Measurements from ENCODE around the gene USP3. TPM values are rescaled to one million over a fixed set of nuclear protein-coding genes. Genes with fewer than 3 reads are reported as not detected.

Gene USP3
- total RNA-seq, 1 donor from 2014 or later: 17.2 TPM

- no peak for TF ChIP-seq CTCF (IDR thresholded peaks at IDR 0.05; ENCODE audit: borderline replicate concordance)
- Histone ChIP-seq H3K9me3 (replicated peaks) (no peaks in the 10 kb centered on the region), H3K4me3 (no peak overlapping the region), H3K36me3 (no peaks in the 10 kb centered on the region), H3K27me3 (ENCODE audit: low read depth) (no peaks in the 10 kb centered on the region), H3K27ac (replicated peaks) (no peak overlapping the region), H3K4me1 (peaks cover 37% of the 10 kb centered on the region)
- DNase-seq: no peak
- intact Hi-C loops (cut with micrococcal nuclease): loop anchor here (10.0 kb wide), 1 partner anchor 55 kb away; no protein-coding TSS in a partner anchor
These were observed 4.8 kb upstream of the USP3 start for GRCh38 chr15:63499611-63500010.

GRCh38 chr15:63500265-63501250 lies 3.8 kb upstream of the USP3 start:
- intact Hi-C loops (cut with micrococcal nuclease): loop anchor here (10.0 kb wide), 1 partner anchor 54 kb away; no protein-coding TSS in a partner anchor
- no peaks in the 10 kb centered on the region for H3K9me3 ChIP-seq (replicated peaks)
- peak overlapping the region; percentile 52 for H3K4me3 ChIP-seq
- no peaks in the 10 kb centered on the region for H3K36me3 ChIP-seq
- H3K27me3 ChIP-seq (ENCODE audit: low read depth): no peaks in the 10 kb centered on the region
- no peak for DNase-seq
- H3K4me1 ChIP-seq: peaks cover 44% of the 10 kb centered on the region
- no peak for TF ChIP-seq CTCF (IDR thresholded peaks at IDR 0.05; ENCODE audit: borderline replicate concordance)
- H3K27ac ChIP-seq (replicated peaks): peak overlapping the region; percentile 99

- peak overlapping the region; percentile 99 for H3K27ac ChIP-seq (replicated peaks)
- H3K4me1 ChIP-seq: peaks cover 54% of the 10 kb centered on the region
- no peaks in the 10 kb centered on the region for H3K9me3 ChIP-seq (replicated peaks)
- peak overlapping the region; percentile 52 for H3K4me3 ChIP-seq
- DNase-seq: peak; percentile 85
- TF ChIP-seq CTCF (IDR thresholded peaks at IDR 0.05; ENCODE audit: borderline replicate concordance): no peak
- intact Hi-C loops (cut with micrococcal nuclease): loop anchor here (10.0 kb wide), 1 partner anchor 53 kb away; no protein-coding TSS in a partner anchor
- no peaks in the 10 kb centered on the region for H3K36me3 ChIP-seq
- no peaks in the 10 kb centered on the region for H3K27me3 ChIP-seq (ENCODE audit: low read depth)
These were observed 2.9 kb upstream of the USP3 start for GRCh38 chr15:63501256-63502089.

GRCh38 chr15:63502137-63502766 lies 2.1 kb upstream of the USP3 start:
- no peak for DNase-seq
- Histone ChIP-seq H3K36me3 (no peaks in the 10 kb centered on the region), H3K4me3 (peak overlapping the region; percentile 52), H3K9me3 (replicated peaks) (no peaks in the 10 kb centered on the region), H3K27ac (replicated peaks) (peak overlapping the region; percentile 99), H3K4me1 (peaks cover 60% of the 10 kb centered on the region), H3K27me3 (ENCODE audit: low read depth) (no peaks in the 10 kb centered on the region)
- intact Hi-C loops (cut with micrococcal nuclease): loop anchor here (10.0 kb wide), 1 partner anchor 53 kb away; no protein-coding TSS in a partner anchor
- TF ChIP-seq CTCF (IDR thresholded peaks at IDR 0.05; ENCODE audit: borderline replicate concordance): no peak

Measured in left ventricle myocardium inferior (tissue), 1 donor.